ENCODE results near the gene PAPSS2. TPM values are rescaled to one million over a fixed set of nuclear protein-coding genes. Genes with fewer than 3 reads are reported as not detected.

The PAPSS2 gene
- total RNA-seq, 1 experiment from 2014 or later: 24.5 TPM

GRCh38 chr10:87652261-87652660 lies 7.4 kb upstream of the PAPSS2 start:
- no peaks in the 10 kb centered on the region for H3K36me3 Mint-ChIP-seq (ENCODE audit: insufficient read depth in 1 of 3, low read depth in 3 of 3)

More at GRCh38 chr10:87652261-87652660, 7.4 kb upstream of the PAPSS2 start:
- Histone ChIP-seq H3K4ac (ENCODE audit: low read depth, low read length) (no peak overlapping the region), H4K20me1 (ENCODE audit: control insufficient read depth, insufficient read depth, insufficient read length) (no peaks in the 10 kb centered on the region), H3K4me1 (ENCODE audit: insufficient read depth, low read length) (peaks cover 6% of the 10 kb centered on the region; the same call in 1 of the 2 replicates), H2BK12ac (ENCODE audit: insufficient read length, low read depth, low read length) (no peak overlapping the region), H3K9me3 (ENCODE audit: control insufficient read depth, low read depth, low read length) (no peaks in the 10 kb centered on the region), H3K27me3 (ENCODE audit: insufficient read depth, low read length) (no peaks in the 10 kb centered on the region), H2AK5ac (ENCODE audit: insufficient read length, low read length) (no peak overlapping the region), H3K56ac (ENCODE audit: insufficient read length, low read depth, low read length) (no peak overlapping the region), H2BK120ac (ENCODE audit: low read depth, low read length, poor library complexity, severe bottlenecking) (no peak overlapping the region), H3K27ac (ENCODE audit: insufficient read length, low read depth, low read length) (no peak overlapping the region), H3T11ph (ENCODE audit: low read length) (no peak overlapping the region), H3K4me2 (ENCODE audit: insufficient read depth, insufficient read length, low read length) (no peak overlapping the region), H2BK15ac (ENCODE audit: low read depth, low read length) (no peak overlapping the region), H3K18ac (ENCODE audit: insufficient read length, low read depth, low read length) (no peak overlapping the region), H2BK20ac (ENCODE audit: low read depth, low read length, poor library complexity, severe bottlenecking) (no peak overlapping the region), H2BK5ac (ENCODE audit: insufficient read length, low read length) (no peak overlapping the region), H3K79me1 (ENCODE audit: insufficient read depth, low read depth, low read length, poor library complexity, severe bottlenecking) (no peaks in the 10 kb centered on the region), H3K23ac (ENCODE audit: insufficient read length, low read depth, low read length) (no peak overlapping the region), H3K9ac (ENCODE audit: extremely low read depth, insufficient read length, low read length) (no peak overlapping the region), H2AFZ (ENCODE audit: low read length) (no peak overlapping the region), H4K91ac (ENCODE audit: insufficient read length, low read depth, low read length) (no peak overlapping the region), H3K14ac (ENCODE audit: insufficient read depth, low read length) (no peak overlapping the region), H4K8ac (replicated peaks; ENCODE audit: insufficient read length, low read depth, low read length) (no peak overlapping the region), H3K79me2 (ENCODE audit: insufficient read depth, low read length) (no peaks in the 10 kb centered on the region), H3K23me2 (ENCODE audit: insufficient read length, low read depth, low read length, poor library complexity, severe bottlenecking) (no peaks in the 10 kb centered on the region), H4K5ac (ENCODE audit: insufficient read length, low read depth, low read length) (no peak overlapping the region)
- no peak for TF ChIP-seq CTCF (conservative IDR thresholded peaks at IDR 0.05)
- Mint-ChIP-seq H3K27me3 (ENCODE audit: low read depth) (no peaks in the 10 kb centered on the region), H3K4me3 (no peak overlapping the region), H3K27ac (peak overlapping the region in 2 of 3 experiments; percentile 97; a peak in 3 of 7 replicates), H3K4me1 (peaks cover 32 to 35% of the 10 kb centered on the region in 2 experiments), H3K9me3 (no peaks in the 10 kb centered on the region; a peak in 1 of 5 replicates)
- WGBS (ENCODE audit: extremely low coverage, insufficient read length, low lambda C conversion rate): no CpG with 5 or more reads among the region's 1 CpG
- no peak for DNase-seq

Data from H9 (cell line).